CD14-positive monocyte (primary cell): ENCODE results near the gene TTF2. TPM values are rescaled to one million over a fixed set of nuclear protein-coding genes. Genes with fewer than 3 reads are reported as not detected.

Experiments used
- DNase-seq, 3 donors: peaks; one replicate each; pipeline ENCODE4 v3.0.0-alpha.2; 2011 to 2022
- H2AFZ ChIP-seq: 2 replicates; pipeline ENCODE4 v1.6.0; 2012; ENCODE audit warnings: mild to moderate bottlenecking, low read depth, low read length, inconsistent platforms; ENCODE audit not compliant: insufficient read depth, poor library complexity, severe bottlenecking
- H3K27ac ChIP-seq, 2 donors: 1 replicate in 1 of 2; 2 replicates in 1 of 2; pipeline ENCODE4 v1.5.1; 2012 to 2013; ENCODE audit warnings: low read length in 2 of 2, control low read depth in 1 of 2, inconsistent platforms in 1 of 2, low read depth in 1 of 2, mild to moderate bottlenecking in 1 of 2
- H3K27me3 ChIP-seq, 2 donors: one replicate each; pipeline versions ENCODE4 v1.6.0 to v1.6.1; 2011 to 2013; ENCODE audit warnings: low read length in 2 of 2; ENCODE audit not compliant: control insufficient read depth in 2 of 2, insufficient read depth in 2 of 2
- H3K36me3 ChIP-seq, 2 donors: replicated peaks in 1 of 2; 1 replicate in 1 of 2; 2 replicates in 1 of 2; pipeline versions ENCODE4 v1.5.1 to v1.6.1; 2012 to 2013; ENCODE audit warnings: low read length in 2 of 2, control low read depth in 1 of 2, inconsistent platforms in 1 of 2, mild to moderate bottlenecking in 1 of 2; ENCODE audit not compliant: insufficient read depth in 2 of 2, control insufficient read depth in 1 of 2
- H3K4me1 ChIP-seq, 2 donors: 1 replicate in 1 of 2; 2 replicates in 1 of 2; pipeline versions ENCODE4 v1.5.1 to v1.6.1; 2012 to 2013; ENCODE audit warnings: low read length in 2 of 2, control low read depth in 1 of 2, inconsistent platforms in 1 of 2, mild to moderate bottlenecking in 1 of 2, moderate library complexity in 1 of 2; ENCODE audit not compliant: insufficient read depth in 2 of 2, control insufficient read depth in 1 of 2
- H3K4me2 ChIP-seq: replicated peaks from 2 replicates; pipeline ENCODE3; 2012; ENCODE audit warnings: low read length, moderate library complexity, mild to moderate bottlenecking; ENCODE audit not compliant: poor library complexity, severe bottlenecking; ENCODE audit errors: extremely low read depth
- H3K4me3 ChIP-seq, 3 experiments: fragments of 200-600 bp in 1 of 3; sonication (generic) in 1 of 3; replicated peaks in 1 of 3; 1 replicate in 2 of 3; 2 replicates in 1 of 3; pipeline ENCODE4 v1.5.1; 2011 to 2013; ENCODE audit warnings: low read length in 3 of 3, mild to moderate bottlenecking in 3 of 3, control low read depth in 2 of 3, low read depth in 2 of 3, inconsistent platforms in 1 of 3, moderate library complexity in 1 of 3
- H3K79me2 ChIP-seq: 2 replicates; pipeline ENCODE4 v1.6.0; 2012; ENCODE audit warnings: mild to moderate bottlenecking, control low read depth, inconsistent platforms, low read length, moderate library complexity; ENCODE audit not compliant: insufficient read depth
- H3K9ac ChIP-seq: 2 replicates; pipeline ENCODE4 v1.6.0; 2017; ENCODE audit warnings: low read length, mild to moderate bottlenecking; ENCODE audit not compliant: insufficient read depth, poor library complexity, severe bottlenecking
- H3K9me3 ChIP-seq, 2 donors: replicated peaks in 1 of 2; 1 replicate in 1 of 2; 2 replicates in 1 of 2; pipeline versions ENCODE4 v1.5.1 to v1.6.1; 2012 to 2013; ENCODE audit warnings: low read length in 2 of 2, control low read depth in 1 of 2; ENCODE audit not compliant: control insufficient read depth in 1 of 2, insufficient read depth in 1 of 2
- H4K20me1 ChIP-seq: 2 replicates; pipeline ENCODE4 v1.6.0; 2012; ENCODE audit warnings: mild to moderate bottlenecking, low read length, control low read depth, moderate library complexity; ENCODE audit not compliant: insufficient read depth
- H3K27ac Mint-ChIP-seq, 7 donors: one replicate each; pipeline ENCODE4 v1.8.0; 2020; ENCODE audit warnings: mild to moderate bottlenecking in 7 of 7, mixed read lengths in 7 of 7, moderate library complexity in 6 of 7, inconsistent platforms in 2 of 7
- H3K27me3 Mint-ChIP-seq, 3 donors: one replicate each; pipeline ENCODE4 v1.8.0; 2021 to 2022; ENCODE audit warnings: low read depth in 3 of 3, mild to moderate bottlenecking in 3 of 3, mixed read lengths in 3 of 3, moderate library complexity in 3 of 3, inconsistent platforms in 1 of 3
- H3K36me3 Mint-ChIP-seq, 2 donors: one replicate each; pipeline ENCODE4 v1.8.0; 2020; ENCODE audit warnings: mixed read lengths in 2 of 2, inconsistent platforms in 1 of 2, mild to moderate bottlenecking in 1 of 2
- H3K4me1 Mint-ChIP-seq: one replicate; pipeline ENCODE4 v1.8.0; 2020; ENCODE audit warnings: mild to moderate bottlenecking, mixed read lengths
- H3K4me3 Mint-ChIP-seq, 2 donors: one replicate each; pipeline ENCODE4 v1.8.0; 2020; ENCODE audit warnings: mild to moderate bottlenecking in 2 of 2, mixed read lengths in 2 of 2, moderate library complexity in 1 of 2
- H3K9me3 Mint-ChIP-seq, 7 donors: one replicate each; pipeline ENCODE4 v1.8.0; 2020 to 2022; ENCODE audit warnings: mixed read lengths in 7 of 7, mild to moderate bottlenecking in 6 of 7, moderate library complexity in 6 of 7, inconsistent platforms in 2 of 7
- CTCF ChIP-seq: fragments of 200-600 bp; IDR thresholded peaks from one replicate; pipeline ENCODE4 v1.8.0; 2022; ENCODE audit warnings: antibody characterized with exemption, mild to moderate bottlenecking
- WGBS: methylation state at CpG from one replicate; pipeline ENCODE4 v1.1.5; 2013; ENCODE audit warnings: missing lambda C conversion rate; ENCODE audit not compliant: insufficient coverage; 5-methylcytosine and 5-hydroxymethylcytosine counted together
- intact Hi-C, 2 donors: fragments of 100-400 bp; cut with micrococcal nuclease; formaldehyde crosslinking; loops; one replicate each; pipeline versions ENCODE4 v1.15.0 to v1.15.1; 2023
- polyA plus RNA-seq, 3 donors: library from polyadenylated mRNA; depleted of rRNA in 1 of 3; unstranded in 2 of 3; stranded (reverse) in 1 of 3; fragments of 300-500 nt in 2 of 3; fragments of >200 nt in 1 of 3; fragmentation: Illumina TruSeq in 2 of 3; gene quantifications; 1 replicate in 2 of 3; 2 replicates in 1 of 3; pipeline ENCODE4 v1.2.3, GENCODE V29; 2012 to 2021

TTF2 gene
- polyA plus RNA-seq, 3 donors = 5.6 to 12.9 (median 8.0) TPM

- intact Hi-C loops = no loop called here
Observed at GRCh38 chr1:117143172-117143571, 83.0 kb downstream of the TTF2 start.

GRCh38 chr1:117143871-117144270 is 83.7 kb downstream of the TTF2 start:
- Histone ChIP-seq H3K9ac (no peak overlapping the region), H2AFZ (no peak overlapping the region), H3K27me3 (no peaks in the 10 kb centered on the region), H3K4me2 (no peak overlapping the region), H3K4me3 (no peak overlapping the region), H3K4me1 (no peaks in the 10 kb centered on the region), H3K36me3 (no peaks in the 10 kb centered on the region), H4K20me1 (no peaks in the 10 kb centered on the region), H3K79me2 (no peaks in the 10 kb centered on the region), H3K9me3 (no peaks in the 10 kb centered on the region), H3K27ac (no peak overlapping the region)
- TF ChIP-seq CTCF = no peak
- no peak overlapping the region for H3K4me3 Mint-ChIP-seq
- H3K27me3 Mint-ChIP-seq = peaks cover 0 to 3% (median 1%) of the 10 kb centered on the region in 3 donors
- H3K36me3 Mint-ChIP-seq = no peaks in the 10 kb centered on the region
- intact Hi-C loops = no loop called here
- WGBS = no CpG with 5 or more reads among the region's 3 CpGs
- no peak for DNase-seq
- no peaks in the 10 kb centered on the region for H3K4me1 Mint-ChIP-seq
- H3K9me3 Mint-ChIP-seq = peaks cover 0 to 1% (median 0%) of the 10 kb centered on the region in 7 donors
- H3K27ac Mint-ChIP-seq = no peak overlapping the region

More at GRCh38 chr1:117143172-117143571, 83.0 kb downstream of the TTF2 start:
- Histone ChIP-seq H4K20me1 (no peaks in the 10 kb centered on the region), H3K79me2 (no peaks in the 10 kb centered on the region), H3K9ac (no peak overlapping the region), H3K36me3 (no peaks in the 10 kb centered on the region), H3K9me3 (no peaks in the 10 kb centered on the region), H3K4me2 (no peak overlapping the region), H3K4me1 (no peaks in the 10 kb centered on the region), H2AFZ (no peak overlapping the region), H3K4me3 (no peak overlapping the region), H3K27ac (no peak overlapping the region), H3K27me3 (no peaks in the 10 kb centered on the region)
- H3K27me3 Mint-ChIP-seq = peaks cover 0 to 3% (median 1%) of the 10 kb centered on the region in 3 donors
- no peak overlapping the region for H3K27ac Mint-ChIP-seq
- no peaks in the 10 kb centered on the region for H3K4me1 Mint-ChIP-seq
- no peaks in the 10 kb centered on the region for H3K36me3 Mint-ChIP-seq
- peaks cover 0 to 1% (median 0%) of the 10 kb centered on the region in 7 donors for H3K9me3 Mint-ChIP-seq
- no peak for TF ChIP-seq CTCF
- DNase-seq = no peak
- H3K4me3 Mint-ChIP-seq = no peak overlapping the region
